Stimulated activated naive CD4-positive, alpha-beta T cell (primary cell): Measurements from ENCODE around the gene PHKG1.
"Not testable (repeated sequence)": the region's sequence is repeated elsewhere in the genome, so short reads cannot be mapped to it uniquely, and the experiment has no call there.

Experiments used
- DNase-seq, 6 experiments: peaks; one replicate each; lab custom pipeline; 2025; lab: John Stamatoyannopoulos, UW

PHKG1 gene

DNA sequence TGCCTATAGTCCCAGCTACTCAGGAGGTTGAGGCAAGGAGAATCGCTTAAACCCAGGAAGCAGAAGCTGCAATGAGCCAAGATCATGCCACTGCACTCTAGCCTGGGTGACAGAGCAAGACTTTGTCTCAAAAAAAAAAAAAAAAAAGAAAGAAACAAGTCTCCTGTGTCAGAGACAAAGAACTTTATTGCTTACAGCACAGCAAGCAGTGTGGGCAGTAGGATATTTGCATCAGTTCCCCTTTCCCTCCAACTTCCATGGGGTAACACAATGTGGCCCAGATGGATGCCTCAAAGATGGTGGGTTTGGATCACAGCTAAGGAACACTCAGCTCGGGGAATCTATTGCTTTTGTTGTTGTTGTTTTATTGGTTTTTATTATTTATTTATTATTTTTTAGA lies 47.0 kb downstream of the PHKG1 start:
- not testable (repeated sequence) for DNase-seq

DNA sequence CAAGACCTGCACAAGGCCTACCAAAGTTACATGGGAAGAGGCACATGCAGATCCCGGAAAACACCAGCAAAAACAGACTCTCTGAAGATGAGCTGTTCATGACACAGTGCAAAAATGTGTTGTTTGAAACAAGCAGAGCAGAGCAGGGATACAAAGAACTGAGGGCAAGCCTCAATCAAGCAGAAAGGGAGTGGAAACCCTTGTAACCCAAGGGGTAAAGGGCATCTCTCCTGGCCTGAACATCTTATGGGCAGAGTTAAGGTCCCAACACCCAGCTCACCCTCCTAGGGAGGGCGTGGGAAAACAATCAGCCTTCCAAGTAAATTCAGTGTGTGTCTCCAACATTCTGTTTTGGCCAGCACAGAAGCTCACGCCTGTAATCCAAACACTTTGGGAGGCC lies 52.0 kb downstream of the PHKG1 start:
- DNase-seq: no peak

DNA sequence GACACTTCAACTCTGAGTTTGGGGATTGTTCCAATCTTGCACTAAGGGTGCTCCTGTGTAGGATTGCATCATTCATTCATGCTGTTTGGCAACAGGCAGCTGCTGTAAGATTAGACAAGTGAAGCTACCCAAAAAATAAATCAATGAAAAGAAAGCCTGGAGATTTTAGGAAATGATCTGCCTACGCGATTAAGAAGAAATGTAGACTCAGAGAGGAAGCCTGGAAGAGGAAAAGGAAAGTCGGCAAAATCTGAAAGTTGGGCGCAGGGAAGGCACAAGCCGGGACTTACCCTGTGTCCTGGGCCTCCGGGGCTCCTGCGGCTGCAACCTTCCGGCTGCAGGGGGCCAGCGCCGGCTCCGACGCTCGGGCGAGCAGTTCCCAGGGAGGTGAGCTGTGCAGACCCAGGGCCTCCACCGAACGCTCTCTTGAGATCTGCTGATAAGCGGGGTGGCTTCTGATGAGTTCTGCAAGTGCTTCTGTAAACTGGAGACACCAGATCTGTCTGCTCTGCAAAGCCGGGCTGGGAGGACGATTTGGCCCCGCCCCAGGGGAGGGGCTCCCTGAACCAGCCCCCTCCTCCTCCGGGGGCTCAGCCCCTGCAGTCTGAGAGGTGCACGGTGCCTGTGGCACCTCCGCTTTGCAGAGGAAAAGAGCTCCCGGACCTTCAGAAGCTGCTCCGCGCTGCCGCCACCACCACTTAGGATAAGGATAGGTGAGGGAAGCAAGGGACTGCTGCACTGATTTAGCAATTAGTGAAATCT lies 58.9 kb downstream of the PHKG1 start:
- DNase-seq: peak; percentile 62 to 78 (median 72)

DNA sequence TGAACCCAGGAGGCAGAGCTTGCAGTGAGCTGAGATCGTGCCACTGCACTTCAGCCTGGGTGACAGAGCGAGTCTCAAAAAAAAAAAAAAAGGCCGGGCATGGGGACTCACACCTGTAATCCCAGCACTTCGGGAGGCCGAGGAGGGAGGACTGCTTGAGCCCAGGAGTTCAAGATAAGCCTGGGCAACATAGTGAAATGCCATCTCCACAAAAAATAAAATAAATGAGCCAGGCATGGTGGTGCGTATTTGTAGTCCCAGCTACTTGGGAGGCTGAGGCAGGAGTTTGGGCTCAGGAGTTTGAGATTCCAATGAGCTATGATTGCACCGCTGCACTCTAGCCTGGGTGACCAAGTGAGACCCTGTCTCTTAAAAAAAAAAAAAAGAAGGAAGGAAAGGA lies 60.2 kb downstream of the PHKG1 start:
- DNase-seq: not testable (repeated sequence)

DNA sequence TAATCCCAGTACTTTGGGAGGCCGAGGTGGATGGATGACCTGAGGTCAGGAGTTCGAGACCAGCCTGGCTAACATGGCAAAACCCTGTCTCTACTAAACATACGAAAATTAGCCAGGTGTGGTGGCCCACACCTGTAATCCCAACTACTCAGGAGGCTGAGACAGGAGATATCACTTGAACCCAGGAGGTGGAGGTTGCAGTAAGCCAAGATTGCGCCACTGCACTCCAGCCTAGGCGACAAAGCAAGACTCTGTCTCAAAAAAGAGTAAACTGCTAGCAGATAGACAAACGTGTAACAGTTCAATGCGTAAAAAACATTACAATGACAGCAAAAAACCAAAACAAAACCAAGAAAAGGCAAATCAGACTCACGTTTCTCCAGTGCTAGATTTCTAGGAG lies 61.2 kb downstream of the PHKG1 start:
- DNase-seq: not testable (repeated sequence)

DNA sequence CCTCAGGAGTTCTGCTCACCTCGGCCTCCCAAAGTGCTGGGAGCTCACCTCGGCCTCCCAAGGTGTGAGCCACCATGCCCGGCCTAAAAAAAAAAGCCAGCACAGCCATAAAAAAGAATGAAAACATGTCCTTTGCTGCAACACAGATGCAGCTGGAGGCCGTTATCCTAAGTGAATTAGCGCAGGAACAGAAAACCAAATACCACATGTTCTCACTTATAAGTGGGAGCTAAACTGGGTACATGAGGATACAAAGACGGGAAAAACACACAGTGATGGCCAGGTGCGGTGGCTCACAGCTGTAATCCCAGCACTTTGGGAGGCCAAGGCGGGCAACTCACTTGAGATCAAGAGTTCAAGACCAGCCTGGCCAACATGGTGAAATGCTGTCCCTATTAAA lies 62.4 kb downstream of the PHKG1 start:
- no peak for DNase-seq
